Osteocyte (in vitro differentiated cells): ENCODE measurements around the gene CLCF1. TPM values are rescaled to one million over a fixed set of nuclear protein-coding genes. Genes with fewer than 3 reads are reported as not detected.

Experiments used
- total RNA-seq: library from RNA; stranded (reverse); gene quantifications from 2 replicates; pipeline ENCODE4 v1.2.1, GENCODE V29; 2021

The CLCF1 gene
- total RNA-seq, 1 donor from 2014 or later: 7.8 TPM

Other genes with a start within 250 kb of the CLCF1 start
- gene GRK2, start 107.1 kb downstream of the CLCF1 start, total RNA-seq: 41.5 and 45.0 TPM in 2 replicates
- 54.3 and 56.2 TPM in 2 replicates for gene ANKRD13D, start 84.3 kb downstream of the CLCF1 start, total RNA-seq
- 28.5 and 28.6 TPM in 2 replicates for gene SSH3, start 70.1 kb downstream of the CLCF1 start, total RNA-seq
- gene POLD4, start 20.1 kb downstream of the CLCF1 start, total RNA-seq: 53.2 and 64.0 TPM in 2 replicates
- 18.5 TPM in 2 replicates for gene RAD9A, start 18.4 kb upstream of the CLCF1 start, total RNA-seq
- gene PPP1CA, start 28.3 kb upstream of the CLCF1 start, total RNA-seq: 132 and 140 TPM in 2 replicates
- not detected in 2 replicates for gene TBC1D10C, start 30.5 kb upstream of the CLCF1 start, total RNA-seq
- 0.24 and 0.27 TPM in 2 replicates for gene CARNS1, start 42.1 kb upstream of the CLCF1 start, total RNA-seq
- 42.7 and 49.5 TPM in 2 replicates for gene RPS6KB2, start 54.9 kb upstream of the CLCF1 start, total RNA-seq
- gene PTPRCAP, start 64.1 kb upstream of the CLCF1 start, total RNA-seq: 0.89 and 1.2 TPM in 2 replicates
- 114 and 116 TPM in 2 replicates for gene CORO1B, start 69.9 kb upstream of the CLCF1 start, total RNA-seq
- gene GPR152, start 79.1 kb upstream of the CLCF1 start, total RNA-seq: not detected in 2 replicates
- gene CABP4, start 81.8 kb upstream of the CLCF1 start, total RNA-seq: 0.35 TPM in 1 of 2 replicates, not detected in the other
- 51.4 and 54.5 TPM in 2 replicates for gene TMEM134, start 95.7 kb upstream of the CLCF1 start, total RNA-seq
- 76.5 and 79.9 TPM in 2 replicates for gene AIP, start 109.4 kb upstream of the CLCF1 start, total RNA-seq
- 46.7 and 46.9 TPM in 2 replicates for gene PITPNM1, start 131.8 kb upstream of the CLCF1 start, total RNA-seq
- 32.2 and 37.4 TPM in 2 replicates for gene CDK2AP2, start 134.6 kb upstream of the CLCF1 start, total RNA-seq
- gene CABP2, start 149.8 kb upstream of the CLCF1 start, total RNA-seq: not detected in 2 replicates
- 509 and 544 TPM in 2 replicates for gene GSTP1, start 210.2 kb upstream of the CLCF1 start, total RNA-seq
- gene NDUFV1, start 233.3 kb upstream of the CLCF1 start, total RNA-seq: 180 and 185 TPM in 2 replicates